Upper lobe of right lung (tissue), 1 donor: ENCODE measurements around the gene SMARCB1. TPM values are rescaled to one million over a fixed set of nuclear protein-coding genes. Genes with fewer than 3 reads are reported as not detected.

Experiments used
- ATAC-seq: fragments of 200-7000 bp; cut with Tn5 transposase; one replicate; pipeline ENCODE4 v1.9.1; 2020; ENCODE audit warnings: mild to moderate bottlenecking, moderate library complexity
- DNase-seq: peaks from one replicate; pipeline ENCODE4 v3.0.0-alpha.2; 2020
- H3K27ac ChIP-seq: fragments of 200-600 bp; one replicate; pipeline ENCODE4 v1.8.0; 2022
- H3K27me3 ChIP-seq: fragments of 200-600 bp; one replicate; pipeline ENCODE4 v1.8.0; 2022; ENCODE audit warnings: mild to moderate bottlenecking
- H3K36me3 ChIP-seq: fragments of 200-600 bp; one replicate; pipeline ENCODE4 v1.8.0; 2022
- H3K4me1 ChIP-seq: fragments of 200-600 bp; one replicate; pipeline ENCODE4 v1.8.0; 2022
- H3K4me3 ChIP-seq: fragments of 200-600 bp; one replicate; pipeline ENCODE4 v1.8.0; 2022; ENCODE audit warnings: mild to moderate bottlenecking
- H3K9me3 ChIP-seq: fragments of 200-600 bp; one replicate; pipeline ENCODE4 v1.8.0; 2022
- CTCF ChIP-seq: fragments of 200-600 bp; IDR thresholded peaks from one replicate; pipeline ENCODE4 v1.8.0; 2022; ENCODE audit warnings: antibody characterized with exemption
- intact Hi-C: fragments of 100-400 bp; cut with DNase I; formaldehyde crosslinking; loops from one replicate; pipeline ENCODE4 v1.11.0; 2022
- total RNA-seq: library from RNA; stranded (reverse); fragmentation: NEBNext Ultra II Directional; extraction: Animal tissue kit (Norgen Biotek cat#: 25700); gene quantifications from one replicate; pipeline ENCODE4 v1.2.1, GENCODE V29; 2021
- donor health status: DM: no; HTN: yes; CAD: no; lungs with severe emphysema.

SMARCB1 gene
- total RNA-seq, 1 donor from 2014 or later: 59.6 TPM

- H3K4me3 ChIP-seq: no peak overlapping the region
- H3K4me1 ChIP-seq: no peaks in the 10 kb centered on the region
- intact Hi-C loops: no loop called here
- H3K9me3 ChIP-seq: no peaks in the 10 kb centered on the region
- no peaks in the 10 kb centered on the region for H3K27me3 ChIP-seq
- H3K27ac ChIP-seq: no peak overlapping the region
- TF ChIP-seq CTCF: no peak
- no peak for ATAC-seq
- no peak for DNase-seq
- H3K36me3 ChIP-seq: no peaks in the 10 kb centered on the region
Observed at GRCh38 chr22:23875801-23876200, 89.0 kb downstream of the SMARCB1 start.

- Histone ChIP-seq H3K36me3 (no peaks in the 10 kb centered on the region), H3K9me3 (no peaks in the 10 kb centered on the region), H3K4me1 (no peaks in the 10 kb centered on the region), H3K27ac (no peak overlapping the region), H3K4me3 (no peak overlapping the region), H3K27me3 (no peaks in the 10 kb centered on the region)
- intact Hi-C loops: no loop called here
- ATAC-seq (no peak), DNase-seq (no peak)
- TF ChIP-seq CTCF: no peak
Observed at GRCh38 chr22:23877566-23877965, 90.8 kb downstream of the SMARCB1 start.

- Histone ChIP-seq H3K9me3 (no peaks in the 10 kb centered on the region), H3K27ac (no peak overlapping the region), H3K27me3 (no peaks in the 10 kb centered on the region), H3K36me3 (no peaks in the 10 kb centered on the region), H3K4me3 (no peak overlapping the region), H3K4me1 (no peaks in the 10 kb centered on the region)
- DNase-seq (no peak), ATAC-seq (no peak)
- no peak for TF ChIP-seq CTCF
- intact Hi-C loops: no loop called here
Observed at GRCh38 chr22:23878219-23878618, 91.5 kb downstream of the SMARCB1 start.

GRCh38 chr22:23882370-23882769 is 95.6 kb downstream of the SMARCB1 start:
- intact Hi-C loops: no loop called here

DNA sequence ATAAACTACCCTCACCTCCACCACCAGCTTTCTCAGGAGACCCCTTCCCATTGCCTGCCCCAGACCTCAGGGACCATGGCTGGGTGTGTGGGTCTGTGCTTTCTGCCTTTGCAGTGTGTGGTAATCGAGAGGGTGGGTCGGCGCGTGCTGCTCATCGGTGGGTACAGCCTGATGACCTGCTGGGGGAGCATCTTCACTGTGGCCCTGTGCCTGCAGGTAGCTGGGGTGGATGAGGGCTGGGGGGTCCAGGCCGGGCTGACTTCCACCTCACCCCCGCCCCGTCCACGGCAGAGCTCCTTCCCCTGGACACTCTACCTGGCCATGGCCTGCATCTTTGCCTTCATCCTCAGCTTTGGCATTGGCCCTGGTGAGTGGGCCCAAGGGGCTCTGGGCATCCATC is 96.9 kb downstream of the SMARCB1 start:
- Histone ChIP-seq H3K27ac (no peak overlapping the region), H3K9me3 (no peaks in the 10 kb centered on the region), H3K27me3 (no peaks in the 10 kb centered on the region), H3K4me1 (no peaks in the 10 kb centered on the region), H3K4me3 (no peak overlapping the region), H3K36me3 (no peaks in the 10 kb centered on the region)
- intact Hi-C loops: no loop called here
- no peak for DNase-seq
- ATAC-seq: peak; percentile 12
- TF ChIP-seq CTCF: no peak

More at GRCh38 chr22:23882370-23882769, 95.6 kb downstream of the SMARCB1 start:
- Histone ChIP-seq H3K27me3 (no peaks in the 10 kb centered on the region), H3K27ac (no peak overlapping the region), H3K4me3 (no peak overlapping the region), H3K9me3 (no peaks in the 10 kb centered on the region), H3K4me1 (no peaks in the 10 kb centered on the region), H3K36me3 (no peaks in the 10 kb centered on the region)
- no peak for DNase-seq
- no peak for TF ChIP-seq CTCF
- no peak for ATAC-seq

DNA sequence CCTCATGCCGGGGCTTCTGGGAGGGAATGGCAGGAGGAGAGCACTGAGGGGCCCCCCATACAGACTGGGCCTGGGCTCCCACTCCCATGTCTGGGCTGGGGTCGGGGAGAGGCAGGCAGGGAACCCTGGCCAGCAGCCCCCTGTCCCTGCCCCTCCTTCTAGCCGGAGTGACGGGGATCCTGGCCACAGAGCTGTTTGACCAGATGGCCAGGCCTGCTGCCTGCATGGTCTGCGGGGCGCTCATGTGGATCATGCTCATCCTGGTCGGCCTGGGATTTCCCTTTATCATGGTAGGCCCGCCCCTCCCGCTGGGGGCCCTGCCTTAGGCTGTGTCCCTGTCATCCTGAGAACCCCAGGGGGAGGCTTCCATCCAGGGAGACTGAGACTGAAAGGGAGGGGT is 97.4 kb downstream of the SMARCB1 start:
- ATAC-seq: peak; percentile 28
- no peaks in the 10 kb centered on the region for H3K36me3 ChIP-seq
- no peak overlapping the region for H3K27ac ChIP-seq
- DNase-seq: no peak
- H3K4me3 ChIP-seq: no peak overlapping the region
- H3K27me3 ChIP-seq: no peaks in the 10 kb centered on the region
- H3K4me1 ChIP-seq: no peaks in the 10 kb centered on the region
- no peaks in the 10 kb centered on the region for H3K9me3 ChIP-seq
- intact Hi-C loops: no loop called here
- TF ChIP-seq CTCF: no peak
